Dendritic cell treated with granulocyte-macrophage colony-stimulating factor and Interleukin-4, amounts not matched to agents 40 ng/mL and 50 ng/mL, for 4 days (primary cell): ENCODE results near the gene AGBL1.
"Not testable (repeated sequence)": the region's sequence is repeated elsewhere in the genome, so short reads cannot be mapped to it uniquely, and the experiment has no call there.

Experiments
- H3K27ac Mint-ChIP-seq: one replicate; pipeline ENCODE4 v1.8.0; 2022; ENCODE audit warnings: mild to moderate bottlenecking, mixed read lengths
- H3K27me3 Mint-ChIP-seq: one replicate; pipeline ENCODE4 v1.8.0; 2022; ENCODE audit warnings: mild to moderate bottlenecking, mixed read lengths
- H3K36me3 Mint-ChIP-seq: one replicate; pipeline ENCODE4 v1.8.0; 2022; ENCODE audit warnings: low read depth, mixed read lengths
- H3K4me1 Mint-ChIP-seq: one replicate; pipeline ENCODE4 v1.8.0; 2022; ENCODE audit warnings: low read depth, mixed read lengths
- H3K4me3 Mint-ChIP-seq: one replicate; pipeline ENCODE4 v1.8.0; 2022; ENCODE audit warnings: mild to moderate bottlenecking, moderate library complexity, mixed read lengths
- H3K9me3 Mint-ChIP-seq: one replicate; pipeline ENCODE4 v1.8.0; 2022; ENCODE audit warnings: mixed read lengths
- intact Hi-C: fragments of 100-400 bp; cut with micrococcal nuclease; formaldehyde crosslinking; loops from one replicate; pipeline ENCODE4 v1.15.0; 2022

Gene AGBL1

DNA sequence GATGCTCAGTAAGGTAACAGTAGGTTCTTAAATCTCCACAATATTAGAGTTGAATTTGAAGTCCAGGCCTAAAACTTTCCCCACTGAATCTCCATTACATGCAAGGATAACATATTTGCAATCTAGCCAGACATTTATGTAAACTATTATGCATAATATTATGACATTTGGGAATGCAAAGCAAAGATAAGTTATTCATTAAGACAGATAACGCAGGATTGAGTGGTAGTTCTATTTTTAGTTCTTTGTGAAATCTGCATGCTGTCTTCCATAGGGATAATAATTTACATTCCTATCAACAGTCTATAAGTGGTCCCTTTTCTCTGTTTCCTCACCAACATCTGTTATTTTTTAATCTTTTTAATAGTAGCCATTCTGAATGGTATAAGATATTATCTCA is 333.5 kb downstream of the AGBL1 start:
- Mint-ChIP-seq H3K27ac (no peak overlapping the region), H3K4me3 (no peak overlapping the region), H3K4me1 (no peaks in the 10 kb centered on the region), H3K36me3 (no peaks in the 10 kb centered on the region), H3K9me3 (peaks cover 9% of the 10 kb centered on the region), H3K27me3 (no peaks in the 10 kb centered on the region)
- intact Hi-C loops: no loop called here

DNA sequence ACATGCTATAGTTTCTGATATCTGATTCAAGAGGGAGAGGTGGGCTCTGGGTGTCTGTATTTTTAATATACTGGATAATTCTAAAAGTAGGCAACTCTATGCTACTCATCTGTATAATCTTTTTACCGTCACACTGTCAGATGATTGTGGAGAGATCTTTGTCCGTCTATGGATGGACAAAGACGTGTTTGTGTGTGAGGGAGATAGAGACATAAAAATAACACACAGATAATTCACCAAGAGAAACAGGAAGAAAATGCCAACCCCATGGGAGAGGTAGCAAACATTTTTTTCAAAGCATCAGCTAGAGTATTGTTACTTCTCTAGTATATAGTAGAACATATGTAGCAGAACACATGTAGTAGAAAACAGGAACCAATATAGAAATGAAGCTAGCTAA is 346.1 kb downstream of the AGBL1 start:
- H3K27me3 Mint-ChIP-seq: no peaks in the 10 kb centered on the region
- intact Hi-C loops: no loop called here
- peaks cover 23% of the 10 kb centered on the region for H3K9me3 Mint-ChIP-seq
- no peak overlapping the region for H3K4me3 Mint-ChIP-seq
- no peak overlapping the region for H3K27ac Mint-ChIP-seq
- H3K4me1 Mint-ChIP-seq: no peaks in the 10 kb centered on the region
- no peaks in the 10 kb centered on the region for H3K36me3 Mint-ChIP-seq

DNA sequence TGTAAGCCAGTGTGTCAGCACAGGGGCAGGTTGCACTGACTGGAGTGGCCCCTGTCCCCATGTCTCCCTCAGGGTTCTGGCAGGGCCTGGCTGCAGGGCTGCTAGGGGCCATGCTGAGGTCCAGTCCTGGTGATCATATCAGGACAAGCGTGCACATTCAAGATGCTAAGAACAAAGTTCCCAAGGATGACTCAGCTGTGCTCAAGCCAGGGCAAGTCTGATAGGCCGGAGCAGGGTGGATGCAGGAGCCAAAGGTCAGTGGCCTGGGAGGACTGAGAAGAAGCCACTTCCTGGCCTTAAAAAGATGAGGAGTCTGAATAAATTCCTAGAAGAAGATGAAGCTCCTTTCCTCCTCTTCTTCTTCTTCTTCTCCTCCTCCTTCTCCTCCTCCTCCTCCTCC is 353.2 kb downstream of the AGBL1 start:
- H3K4me3 Mint-ChIP-seq: no peak overlapping the region
- no peaks in the 10 kb centered on the region for H3K27me3 Mint-ChIP-seq

DNA sequence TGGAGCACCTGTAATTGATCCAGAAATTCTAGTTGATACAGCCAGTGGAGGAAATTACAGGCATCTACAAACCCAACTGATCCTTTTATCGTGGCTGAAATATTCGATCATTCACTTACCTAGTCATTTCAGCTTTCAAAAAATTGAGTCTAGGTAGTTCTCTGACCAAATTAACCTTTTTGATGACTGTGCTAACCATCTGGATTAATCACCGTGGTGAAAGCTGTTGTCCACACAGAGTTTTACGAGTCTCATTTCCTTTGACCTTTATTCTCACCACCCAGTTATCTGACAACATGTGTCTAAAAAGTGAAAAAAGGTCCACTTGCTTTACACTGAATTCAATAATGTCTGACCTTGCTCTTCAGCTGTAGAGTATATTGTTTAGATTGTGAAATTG is 354.3 kb downstream of the AGBL1 start:
- intact Hi-C loops: no loop called here
- Mint-ChIP-seq H3K36me3 (no peaks in the 10 kb centered on the region), H3K27me3 (no peaks in the 10 kb centered on the region), H3K9me3 (peaks cover 16% of the 10 kb centered on the region), H3K4me3 (no peak overlapping the region), H3K27ac (no peak overlapping the region), H3K4me1 (no peaks in the 10 kb centered on the region)

More for the DNA sequence above, 353.2 kb downstream of the AGBL1 start:
- intact Hi-C loops: no loop called here
- no peak overlapping the region for H3K27ac Mint-ChIP-seq
- peaks cover 5% of the 10 kb centered on the region for H3K9me3 Mint-ChIP-seq
- no peaks in the 10 kb centered on the region for H3K4me1 Mint-ChIP-seq
- no peaks in the 10 kb centered on the region for H3K36me3 Mint-ChIP-seq

DNA sequence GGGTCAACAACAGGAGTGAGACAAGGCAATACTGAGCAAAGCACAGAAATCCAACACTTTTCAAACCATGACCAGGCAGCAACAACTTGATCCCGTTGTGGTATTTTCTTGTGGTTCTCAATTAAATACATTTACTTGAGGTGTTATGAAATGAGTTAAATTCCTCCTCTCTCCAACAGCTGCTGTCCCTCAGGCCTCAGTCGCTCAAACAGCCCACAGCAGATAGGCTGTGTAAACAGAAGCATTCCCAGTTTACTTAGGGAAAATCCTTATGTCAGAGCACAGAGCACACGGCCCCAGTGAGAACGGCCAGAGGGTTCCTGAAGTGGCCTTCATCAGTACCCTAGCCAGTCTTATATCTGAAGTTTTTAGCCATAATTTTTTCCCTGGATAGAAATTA is 359.9 kb downstream of the AGBL1 start:
- Mint-ChIP-seq H3K4me1 (no peaks in the 10 kb centered on the region), H3K36me3 (no peaks in the 10 kb centered on the region), H3K4me3 (no peak overlapping the region), H3K27ac (no peak overlapping the region), H3K27me3 (no peaks in the 10 kb centered on the region), H3K9me3 (peaks cover 30% of the 10 kb centered on the region)
- intact Hi-C loops: no loop called here

DNA sequence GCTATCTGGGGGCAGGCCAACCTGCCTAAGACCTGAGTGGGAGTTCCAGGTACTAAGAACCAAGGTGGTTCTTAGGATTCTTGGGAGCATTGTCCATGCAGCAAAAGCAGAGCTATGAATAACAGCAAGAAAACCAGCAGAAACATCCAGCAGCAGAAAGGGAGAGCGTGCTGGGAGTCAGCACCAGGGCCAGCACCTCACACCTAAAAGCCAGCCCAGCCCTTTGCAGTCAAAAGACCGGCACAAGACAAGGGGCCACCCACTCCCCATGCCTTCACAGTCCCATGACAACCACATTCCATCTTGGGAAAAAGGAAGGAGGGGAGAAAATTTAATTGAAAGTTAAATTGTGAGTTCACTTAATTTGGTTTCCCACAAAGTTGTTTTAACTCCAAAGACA is 364.9 kb downstream of the AGBL1 start:
- intact Hi-C loops: no loop called here
- H3K27ac Mint-ChIP-seq: no peak overlapping the region

DNA sequence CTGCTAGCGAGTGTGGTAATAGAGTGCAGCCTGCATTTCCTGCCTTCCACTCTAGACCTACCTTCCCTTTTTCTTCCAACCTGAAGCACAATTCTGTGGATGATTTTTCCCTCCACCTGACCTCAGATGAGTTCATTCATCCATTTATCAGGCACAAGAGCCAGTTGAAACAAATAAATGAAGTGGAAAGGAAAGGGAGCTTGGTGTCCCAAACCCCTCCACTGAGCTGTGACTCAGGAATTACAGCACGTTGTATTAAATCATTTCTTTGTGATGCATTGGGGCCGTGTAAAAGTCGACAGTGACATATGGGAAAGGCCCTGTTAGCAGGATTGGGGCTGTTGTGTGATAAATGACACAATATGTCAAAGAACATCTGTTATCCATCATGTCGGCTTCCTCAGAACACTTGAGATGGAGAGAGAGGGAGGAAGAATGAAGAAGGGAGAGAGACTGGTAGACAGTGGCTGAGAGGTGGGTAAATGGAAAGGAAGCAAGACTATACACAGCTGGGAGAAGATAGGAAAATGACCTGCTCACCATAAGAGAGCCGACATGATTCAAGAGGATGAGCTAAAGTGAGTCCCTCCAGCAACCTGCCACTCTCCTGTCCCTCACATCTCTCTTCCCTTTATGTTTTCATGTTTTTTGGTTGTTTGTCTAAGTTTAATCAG is 366.0 kb downstream of the AGBL1 start:
- Mint-ChIP-seq H3K9me3 (peaks cover 36% of the 10 kb centered on the region), H3K27me3 (no peaks in the 10 kb centered on the region), H3K4me3 (no peak overlapping the region), H3K4me1 (no peaks in the 10 kb centered on the region), H3K27ac (no peak overlapping the region), H3K36me3 (no peaks in the 10 kb centered on the region)
- intact Hi-C loops: no loop called here

More for the DNA sequence above, 364.9 kb downstream of the AGBL1 start:
- H3K27me3 Mint-ChIP-seq: no peaks in the 10 kb centered on the region
- no peaks in the 10 kb centered on the region for H3K36me3 Mint-ChIP-seq
- no peak overlapping the region for H3K4me3 Mint-ChIP-seq
- H3K9me3 Mint-ChIP-seq: peaks cover 36% of the 10 kb centered on the region
- no peaks in the 10 kb centered on the region for H3K4me1 Mint-ChIP-seq

DNA sequence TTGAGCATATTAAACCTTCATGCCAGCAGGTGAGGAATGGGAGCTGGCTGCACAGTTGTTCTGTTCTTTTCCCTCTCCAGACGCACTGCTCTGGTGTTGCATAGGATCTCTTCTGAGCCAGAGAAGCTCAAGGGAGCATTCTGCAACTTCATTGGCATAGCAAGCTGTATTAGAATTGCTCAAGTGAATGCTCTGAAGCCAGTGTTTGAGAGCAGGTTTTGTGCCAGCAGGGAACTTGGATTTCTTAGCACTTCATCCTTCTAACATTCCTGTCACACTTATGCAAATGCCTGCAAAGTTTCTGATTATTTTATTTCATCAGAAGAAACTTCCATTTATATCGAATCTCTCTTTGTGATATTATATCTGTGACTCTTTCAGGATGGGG is 366.6 kb downstream of the AGBL1 start:
- Mint-ChIP-seq H3K4me3 (no peak overlapping the region), H3K36me3 (no peaks in the 10 kb centered on the region), H3K27ac (no peak overlapping the region), H3K9me3 (peaks cover 36% of the 10 kb centered on the region), H3K27me3 (no peaks in the 10 kb centered on the region), H3K4me1 (no peaks in the 10 kb centered on the region)
- intact Hi-C loops: no loop called here

DNA sequence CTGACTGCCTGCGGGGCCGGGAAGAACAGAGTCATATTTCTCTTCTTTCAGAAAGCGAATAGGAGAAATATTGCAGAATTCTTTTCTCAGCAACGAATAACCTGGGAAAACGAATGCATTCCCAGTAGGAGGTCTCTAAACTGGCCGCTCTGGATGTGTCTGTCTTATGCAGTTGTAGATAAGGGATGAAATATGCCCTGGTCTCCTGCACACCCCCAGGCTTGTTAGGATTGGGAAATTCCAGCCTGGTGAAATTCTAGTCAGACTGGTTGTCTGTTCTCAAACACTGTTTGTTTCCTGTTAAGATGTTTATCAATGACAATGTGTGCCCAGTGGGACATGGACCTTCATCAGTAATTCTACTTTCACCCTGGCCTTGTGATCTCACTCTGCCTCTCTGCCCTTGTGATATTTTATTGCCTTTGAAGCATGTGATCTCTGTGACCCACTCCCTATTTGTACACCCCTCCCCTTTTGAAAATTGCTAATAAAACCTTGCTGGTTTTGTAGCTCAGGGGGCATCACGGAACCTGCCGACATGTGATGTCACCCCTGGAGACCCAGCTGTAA is 385.9 kb downstream of the AGBL1 start:
- H3K4me3 Mint-ChIP-seq, intact Hi-C loops, H3K36me3 Mint-ChIP-seq, H3K4me1 Mint-ChIP-seq, H3K27me3 Mint-ChIP-seq, H3K27ac Mint-ChIP-seq: not testable (repeated sequence)
- peaks cover 73% of the 10 kb centered on the region for H3K9me3 Mint-ChIP-seq

DNA sequence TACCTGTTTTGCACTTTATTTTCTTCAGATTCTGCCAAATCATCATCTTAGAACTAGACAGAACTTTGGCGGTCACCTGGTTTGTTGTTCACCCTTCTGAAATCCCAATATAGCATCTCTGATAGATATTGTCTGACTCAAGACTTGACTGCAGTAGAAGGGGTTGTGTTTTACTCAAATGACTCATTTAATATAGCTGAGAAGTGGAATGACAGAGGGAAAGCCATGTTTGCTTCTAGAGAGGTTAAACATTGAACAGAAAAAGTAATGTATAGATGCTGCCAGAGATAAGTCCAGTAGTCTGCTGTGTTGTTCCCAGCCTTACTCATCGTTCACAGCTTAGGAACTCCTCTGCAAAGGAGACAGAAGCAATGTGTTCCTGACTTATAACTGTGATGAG is 402.0 kb downstream of the AGBL1 start:
- Mint-ChIP-seq H3K36me3 (no peaks in the 10 kb centered on the region), H3K27ac (no peak overlapping the region), H3K9me3 (no peaks in the 10 kb centered on the region), H3K4me1 (no peaks in the 10 kb centered on the region), H3K27me3 (no peaks in the 10 kb centered on the region), H3K4me3 (no peak overlapping the region)
- intact Hi-C loops: no loop called here

DNA sequence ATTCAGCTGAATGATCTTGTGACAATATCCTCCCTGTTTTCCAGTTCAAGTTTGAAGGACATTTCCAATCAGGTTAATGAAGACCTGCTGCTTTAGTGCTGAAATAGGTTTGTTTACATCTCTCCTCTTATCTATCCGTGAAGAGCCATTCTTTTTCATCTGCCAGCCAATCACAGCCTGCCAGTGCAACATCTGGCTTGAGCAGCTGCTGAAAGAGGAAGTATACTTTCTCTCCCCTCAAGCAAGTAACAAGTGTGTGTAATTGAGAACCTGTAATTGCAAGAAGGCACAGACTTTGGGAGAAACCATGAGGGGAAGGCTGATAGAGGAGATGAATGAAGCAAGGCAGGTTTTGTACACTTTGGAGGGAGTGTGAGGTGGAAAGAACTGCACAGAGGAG is 404.3 kb downstream of the AGBL1 start:
- H3K27me3 Mint-ChIP-seq: no peaks in the 10 kb centered on the region
- peaks cover 9% of the 10 kb centered on the region for H3K9me3 Mint-ChIP-seq
- H3K4me1 Mint-ChIP-seq: no peaks in the 10 kb centered on the region
- intact Hi-C loops: no loop called here
- H3K4me3 Mint-ChIP-seq: no peak overlapping the region
- H3K27ac Mint-ChIP-seq: no peak overlapping the region
- no peaks in the 10 kb centered on the region for H3K36me3 Mint-ChIP-seq

DNA sequence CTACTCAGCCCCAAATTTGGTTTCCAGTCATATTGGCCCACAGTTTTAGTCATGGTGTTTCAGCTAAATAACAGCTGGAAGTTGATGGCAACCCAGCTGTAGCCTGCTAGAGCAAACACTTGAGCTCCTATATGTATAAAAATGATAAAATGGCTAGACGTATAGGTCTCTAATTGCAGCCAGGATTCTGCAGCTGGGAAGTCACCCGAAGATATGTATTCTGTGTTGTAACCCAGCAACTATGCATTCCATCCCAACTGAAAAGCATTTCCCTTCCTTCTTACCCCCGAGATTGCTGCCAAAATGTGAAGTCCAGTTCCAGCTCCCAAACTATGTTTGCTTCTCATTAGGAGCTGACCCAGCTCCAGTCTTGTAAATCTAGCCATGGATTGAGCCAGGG is 408.4 kb downstream of the AGBL1 start:
- H3K4me3 Mint-ChIP-seq: no peak overlapping the region
- no peaks in the 10 kb centered on the region for H3K36me3 Mint-ChIP-seq
- no peaks in the 10 kb centered on the region for H3K4me1 Mint-ChIP-seq
- H3K9me3 Mint-ChIP-seq: peaks cover 27% of the 10 kb centered on the region
- no peaks in the 10 kb centered on the region for H3K27me3 Mint-ChIP-seq
- H3K27ac Mint-ChIP-seq: no peak overlapping the region
- intact Hi-C loops: no loop called here

DNA sequence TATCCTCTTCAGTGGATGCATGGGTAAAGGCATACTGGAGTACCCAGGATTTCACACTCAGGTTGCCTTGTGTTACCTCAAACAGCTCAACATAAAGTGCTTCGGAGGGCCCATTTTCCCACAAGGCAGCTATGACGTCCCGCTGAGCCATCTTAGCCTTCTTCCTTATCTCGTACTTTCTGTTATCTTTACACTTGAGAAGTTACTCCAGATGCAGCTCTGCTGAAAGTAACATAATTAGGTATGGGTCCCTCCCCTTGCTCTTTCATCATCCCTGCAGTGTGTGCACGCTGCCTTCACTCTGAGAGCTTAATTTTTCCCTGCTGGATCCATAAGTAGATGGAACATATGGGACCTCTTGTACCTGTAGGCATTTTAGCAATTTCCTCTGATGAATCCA is 410.3 kb downstream of the AGBL1 start:
- Mint-ChIP-seq H3K4me3 (no peak overlapping the region), H3K36me3 (no peaks in the 10 kb centered on the region), H3K9me3 (peaks cover 29% of the 10 kb centered on the region), H3K27me3 (no peaks in the 10 kb centered on the region), H3K4me1 (no peaks in the 10 kb centered on the region), H3K27ac (no peak overlapping the region)
- intact Hi-C loops: no loop called here

DNA sequence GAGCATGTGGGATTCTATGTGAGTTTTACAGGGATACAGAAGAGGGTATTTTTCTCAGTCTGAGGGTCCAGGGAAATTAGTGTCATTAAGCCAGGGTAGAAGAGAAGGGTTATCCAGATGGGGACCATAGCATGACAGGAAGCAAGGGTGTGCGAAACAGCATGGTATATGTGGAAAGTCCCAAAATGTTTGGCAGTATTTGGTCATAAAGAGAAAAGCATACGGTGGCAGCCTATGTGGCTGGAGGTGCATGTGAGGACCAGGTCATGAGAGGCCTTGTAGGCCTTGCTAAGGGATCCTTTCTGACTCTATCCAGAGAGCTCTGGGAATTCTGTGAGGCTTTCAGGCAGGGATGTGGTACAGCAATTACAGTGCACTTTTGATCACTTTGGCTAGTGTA is 411.4 kb downstream of the AGBL1 start:
- Mint-ChIP-seq H3K27ac (no peak overlapping the region), H3K36me3 (no peaks in the 10 kb centered on the region), H3K27me3 (no peaks in the 10 kb centered on the region), H3K4me1 (no peaks in the 10 kb centered on the region), H3K9me3 (peaks cover 29% of the 10 kb centered on the region), H3K4me3 (no peak overlapping the region)
- intact Hi-C loops: no loop called here

DNA sequence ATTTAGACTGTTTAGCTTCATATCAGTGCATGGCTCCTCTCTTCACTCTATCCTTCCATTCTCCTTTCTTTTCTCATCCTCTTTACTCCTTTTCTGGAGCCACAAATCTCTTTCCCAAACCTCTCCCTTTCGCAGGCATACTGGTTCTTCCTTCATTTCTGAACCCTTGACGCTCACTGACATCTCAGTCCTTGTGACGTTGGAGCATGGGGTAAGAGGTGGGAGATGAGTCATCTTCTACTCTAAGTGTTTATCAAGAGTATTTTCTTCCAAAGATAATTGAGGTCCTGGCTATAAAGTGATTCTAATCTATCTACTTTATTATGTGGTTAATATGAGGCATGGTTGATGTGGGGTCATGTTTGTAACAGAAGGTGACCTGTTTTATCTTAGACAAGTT is 414.2 kb downstream of the AGBL1 start:
- intact Hi-C loops: no loop called here
- Mint-ChIP-seq H3K36me3 (no peaks in the 10 kb centered on the region), H3K27me3 (no peaks in the 10 kb centered on the region), H3K4me3 (no peak overlapping the region), H3K27ac (no peak overlapping the region), H3K4me1 (no peaks in the 10 kb centered on the region), H3K9me3 (peaks cover 21% of the 10 kb centered on the region)
